Mucosa of descending colon (tissue), 3 donors: ENCODE data around the gene THSD7A. TPM values are rescaled to one million over a fixed set of nuclear protein-coding genes. Genes with fewer than 3 reads are reported as not detected.

Experiments used
- ATAC-seq: fragments of 200-7000 bp; cut with Tn5 transposase; one replicate; pipeline ENCODE4 v1.9.1; 2020; ENCODE audit warnings: mild to moderate bottlenecking, moderate library complexity
- DNase-seq, 3 donors: peaks; one replicate each; pipeline ENCODE4 v3.0.0-alpha.2; 2020
- H3K36me3 ChIP-seq: fragments of 200-600 bp; one replicate; pipeline ENCODE4 v1.8.0; 2021; ENCODE audit warnings: low read depth, mild to moderate bottlenecking
- H3K4me1 ChIP-seq: fragments of 200-600 bp; one replicate; pipeline ENCODE4 v1.8.0; 2021; ENCODE audit warnings: low read depth, mild to moderate bottlenecking
- H3K4me3 ChIP-seq: fragments of 200-600 bp; one replicate; pipeline ENCODE4 v1.8.0; 2021; ENCODE audit warnings: mild to moderate bottlenecking
- H3K9me3 ChIP-seq: fragments of 200-600 bp; one replicate; pipeline ENCODE4 v1.8.0; 2021; ENCODE audit warnings: mild to moderate bottlenecking
- CTCF ChIP-seq: fragments of 200-600 bp; IDR thresholded peaks from one replicate; pipeline ENCODE4 v1.8.0; 2022; ENCODE audit warnings: antibody characterized with exemption, mild to moderate bottlenecking
- intact Hi-C, 2 donors: fragments of 100-400 bp; cut with DNase I in 1 of 2; cut with micrococcal nuclease in 1 of 2; formaldehyde crosslinking; loops; one replicate each; pipeline versions ENCODE4 v1.11.0 to v1.11.1; 2022; cut with DNase I, micrococcal nuclease
- total RNA-seq, 3 donors: library from RNA; stranded (reverse); fragmentation: NEBNext Ultra II Directional in 2 of 3; extraction: Animal tissue kit (Norgen Biotek cat#: 25700) in 2 of 3; gene quantifications; one replicate each; pipeline versions ENCODE4 v1.2.1 to v1.2.4, GENCODE V29; 2021 to 2023
- donor health status: DM: no; HTN: no; CAD: no; lungs with moderate emphysema.
- donor health status: DM: no; HTN: no; CAD: no.
- donor health status: DM: no; HTN: yes; CAD: no.

Gene THSD7A
- total RNA-seq, 3 donors from 2014 or later = 1.0 to 5.4 (median 3.4) TPM

- TF ChIP-seq CTCF = no peak
- ATAC-seq = no peak
- Histone ChIP-seq H3K9me3 (no peaks in the 10 kb centered on the region), H3K36me3 (no peaks in the 10 kb centered on the region), H3K4me1 (no peaks in the 10 kb centered on the region), H3K4me3 (no peak overlapping the region)
- intact Hi-C loops = no loop called here
- no peak for DNase-seq
Observed at GRCh38 chr7:11784769-11785536, 47.0 kb downstream of the THSD7A start.

- Histone ChIP-seq H3K4me1 (no peaks in the 10 kb centered on the region), H3K4me3 (no peak overlapping the region), H3K9me3 (no peaks in the 10 kb centered on the region), H3K36me3 (no peaks in the 10 kb centered on the region)
- DNase-seq (no peak), ATAC-seq (no peak)
- TF ChIP-seq CTCF = no peak
- intact Hi-C loops = no loop called here
Observed at GRCh38 chr7:11779864-11780674, 51.9 kb downstream of the THSD7A start.

GRCh38 chr7:11776039-11776438 is 56.0 kb downstream of the THSD7A start:
- DNase-seq (no peak), ATAC-seq (no peak)
- no peaks in the 10 kb centered on the region for H3K36me3 ChIP-seq
- H3K4me3 ChIP-seq = no peak overlapping the region
- intact Hi-C loops = no loop called here
- H3K9me3 ChIP-seq = no peaks in the 10 kb centered on the region
- no peak for TF ChIP-seq CTCF
- H3K4me1 ChIP-seq = no peaks in the 10 kb centered on the region

- no peaks in the 10 kb centered on the region for H3K9me3 ChIP-seq
- no peak for DNase-seq
- no peak for TF ChIP-seq CTCF
- no peaks in the 10 kb centered on the region for H3K4me1 ChIP-seq
- H3K36me3 ChIP-seq = no peaks in the 10 kb centered on the region
- intact Hi-C loops = no loop called here
- ATAC-seq = no peak
- H3K4me3 ChIP-seq = no peak overlapping the region
Observed at GRCh38 chr7:11775401-11775800, 56.6 kb downstream of the THSD7A start.

GRCh38 chr7:11768263-11768662 is 63.7 kb downstream of the THSD7A start:
- intact Hi-C loops = no loop called here
- ATAC-seq = no peak

More at GRCh38 chr7:11768263-11768662, 63.7 kb downstream of the THSD7A start:
- Histone ChIP-seq H3K4me1 (no peaks in the 10 kb centered on the region), H3K4me3 (no peak overlapping the region), H3K36me3 (no peaks in the 10 kb centered on the region), H3K9me3 (no peaks in the 10 kb centered on the region)
- DNase-seq = no peak
- no peak for TF ChIP-seq CTCF
